Activated naive CD4-positive, alpha-beta T cell treated with anti-CD3 and anti-CD28 coated beads, Interleukin-2, amount 10 ng/mL, durations not matched to agents 7 days and 5 days (primary cell): Measurements from ENCODE around the gene CSDE1.

ENCODE experiments used
- CTCF ChIA-PET: fragments of 350-600 bp; sonication (Branson Sonifier 250); formaldehyde crosslinking; loops from one replicate; lab custom pipeline; 2021; ENCODE audit warnings: antibody characterized with exemption; lab: Charles Lee
- DNase-seq: peaks from one replicate; pipeline ENCODE4 v3.0.0-alpha.2; 2020
- H3K27ac Mint-ChIP-seq: one replicate; pipeline ENCODE4 v1.8.0; 2021; ENCODE audit warnings: mild to moderate bottlenecking, moderate library complexity, mixed read lengths
- H3K27me3 Mint-ChIP-seq: one replicate; pipeline ENCODE4 v1.8.0; 2021; ENCODE audit warnings: mild to moderate bottlenecking, mixed read lengths
- H3K36me3 Mint-ChIP-seq: one replicate; pipeline ENCODE4 v1.8.0; 2021; ENCODE audit warnings: mixed read lengths
- H3K4me1 Mint-ChIP-seq: one replicate; pipeline ENCODE4 v1.8.0; 2021; ENCODE audit warnings: mixed read lengths
- H3K4me3 Mint-ChIP-seq: one replicate; pipeline ENCODE4 v1.8.0; 2021; ENCODE audit warnings: mild to moderate bottlenecking, moderate library complexity, mixed read lengths
- H3K9me3 Mint-ChIP-seq: one replicate; pipeline ENCODE4 v1.8.0; 2021; ENCODE audit warnings: mixed read lengths

Gene CSDE1

GRCh38 chr1:114702737-114703136, 55.0 kb downstream of the CSDE1 start:
- peaks cover 7% of the 10 kb centered on the region for H3K27me3 Mint-ChIP-seq
- H3K27ac Mint-ChIP-seq: no peak overlapping the region
- CTCF ChIA-PET: interaction anchor here (0.9 kb wide), 1 partner anchor 30 kb away, joined by 3 read pairs; no protein-coding TSS in a partner anchor

DNA sequence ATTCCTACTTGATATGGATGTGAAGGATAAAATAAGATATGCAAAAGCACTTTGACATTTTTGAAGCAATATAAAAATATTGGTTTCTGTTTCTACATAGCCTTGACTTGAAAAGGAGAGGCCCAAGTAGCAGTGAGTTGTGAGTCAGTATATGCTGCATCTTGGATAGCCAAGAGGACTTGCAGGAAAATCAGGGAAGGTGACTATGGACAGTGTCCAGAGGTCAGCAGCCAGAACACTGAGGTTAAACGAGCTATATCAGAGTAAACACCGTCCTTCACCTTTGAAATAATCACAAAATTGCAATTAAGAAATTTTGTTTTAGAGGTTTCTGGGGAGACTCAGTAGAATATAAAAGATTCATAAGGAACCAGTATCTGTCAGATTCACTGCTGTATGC, 55.9 kb downstream of the CSDE1 start:
- CTCF ChIA-PET: interaction anchor here (0.9 kb wide), 1 partner anchor 29 kb away, joined by 3 read pairs; no protein-coding TSS in a partner anchor

More at GRCh38 chr1:114702737-114703136, 55.0 kb downstream of the CSDE1 start:
- Mint-ChIP-seq H3K36me3 (peaks cover 18% of the 10 kb centered on the region), H3K4me1 (no peaks in the 10 kb centered on the region), H3K9me3 (no peaks in the 10 kb centered on the region), H3K4me3 (no peak overlapping the region)
- DNase-seq: no peak

DNA sequence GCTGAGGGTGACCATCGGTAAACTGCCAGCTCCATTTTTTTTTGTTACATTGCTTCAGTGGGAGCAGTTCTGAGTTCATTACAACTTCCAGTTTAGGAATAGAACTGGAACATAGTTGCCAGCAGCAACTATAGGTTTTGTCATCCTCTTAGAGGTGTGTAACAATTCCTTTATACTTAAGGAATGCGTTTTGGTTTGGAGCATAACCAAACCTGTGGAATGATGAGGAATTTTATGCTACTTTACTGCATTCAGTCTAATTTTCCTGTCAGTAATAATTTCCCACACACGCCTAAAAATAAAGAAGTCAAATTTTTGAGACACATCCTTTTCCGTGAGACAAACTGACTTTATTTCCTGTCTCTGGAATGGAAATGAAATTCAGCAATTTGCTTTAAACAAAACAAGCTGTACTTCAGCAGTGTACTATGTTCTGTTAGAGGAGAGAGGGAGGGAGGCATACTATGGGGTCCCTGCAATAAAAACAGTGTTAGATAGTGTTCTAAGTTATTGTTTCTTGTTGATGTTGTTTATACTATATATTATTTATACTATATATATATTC, 57.7 kb downstream of the CSDE1 start:
- no peak for DNase-seq
- Mint-ChIP-seq H3K36me3 (peaks cover 3% of the 10 kb centered on the region), H3K4me3 (no peak overlapping the region), H3K4me1 (no peaks in the 10 kb centered on the region), H3K9me3 (no peaks in the 10 kb centered on the region), H3K27ac (no peak overlapping the region), H3K27me3 (peaks cover 10% of the 10 kb centered on the region)
- CTCF ChIA-PET: no interaction called here

More for the DNA sequence above, 55.9 kb downstream of the CSDE1 start:
- no peaks in the 10 kb centered on the region for H3K4me1 Mint-ChIP-seq
- peaks cover 7% of the 10 kb centered on the region for H3K27me3 Mint-ChIP-seq
- no peak for DNase-seq
- no peaks in the 10 kb centered on the region for H3K9me3 Mint-ChIP-seq
- no peak overlapping the region for H3K4me3 Mint-ChIP-seq
- no peak overlapping the region for H3K27ac Mint-ChIP-seq
- H3K36me3 Mint-ChIP-seq: peaks cover 10% of the 10 kb centered on the region

- no peak overlapping the region for H3K4me3 Mint-ChIP-seq
- DNase-seq: no peak
- H3K4me1 Mint-ChIP-seq: no peaks in the 10 kb centered on the region
- H3K9me3 Mint-ChIP-seq: no peaks in the 10 kb centered on the region
- CTCF ChIA-PET: no interaction called here
- H3K36me3 Mint-ChIP-seq: no peaks in the 10 kb centered on the region
- no peak overlapping the region for H3K27ac Mint-ChIP-seq
- H3K27me3 Mint-ChIP-seq: peaks cover 11% of the 10 kb centered on the region
Observed at GRCh38 chr1:114696810-114697209, 61.0 kb downstream of the CSDE1 start.

DNA sequence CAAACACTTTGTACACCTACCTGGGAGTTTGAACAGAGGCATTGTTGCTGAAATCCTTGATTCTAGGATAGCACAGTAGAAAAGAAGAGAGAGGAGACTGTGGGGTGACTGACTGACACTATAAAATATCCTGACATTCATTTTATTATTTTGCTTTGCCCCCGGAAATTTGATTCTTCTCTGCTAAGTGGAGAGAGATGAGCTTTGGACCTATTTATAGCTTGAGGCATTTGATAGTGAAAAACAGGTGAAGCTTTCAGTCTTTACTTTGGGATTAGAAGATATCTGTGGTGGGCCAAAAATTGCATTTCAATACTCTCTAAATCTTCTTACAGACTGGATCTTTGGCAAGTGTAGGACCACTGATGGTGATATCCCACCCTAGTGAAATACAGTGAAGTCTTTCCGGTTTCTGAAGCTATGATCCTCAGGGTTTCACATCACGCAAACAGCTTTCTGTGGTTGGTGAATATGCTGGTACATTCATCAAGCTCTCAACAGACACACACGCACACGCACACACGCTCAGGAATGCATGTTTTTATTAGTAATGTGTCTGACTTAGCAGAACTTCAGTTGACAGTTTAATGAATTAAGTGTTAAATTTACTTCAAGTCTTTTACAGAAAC, 62.2 kb downstream of the CSDE1 start, which contains the start of gene AMPD1:
AMPD1 (minus strand) TSS at position 117 of the 629 bp plus-strand sequence; CDS start at position 42, 75 bp downstream.
- Mint-ChIP-seq H3K27me3 (peaks cover 11% of the 10 kb centered on the region), H3K4me1 (no peaks in the 10 kb centered on the region), H3K4me3 (no peak within 1 kb of the TSS), H3K9me3 (no peaks in the 10 kb centered on the region), H3K27ac (no peak within 1 kb of the TSS), H3K36me3 (no peaks in the 10 kb centered on the region)
- no peak for DNase-seq
- CTCF ChIA-PET: no interaction called here

DNA sequence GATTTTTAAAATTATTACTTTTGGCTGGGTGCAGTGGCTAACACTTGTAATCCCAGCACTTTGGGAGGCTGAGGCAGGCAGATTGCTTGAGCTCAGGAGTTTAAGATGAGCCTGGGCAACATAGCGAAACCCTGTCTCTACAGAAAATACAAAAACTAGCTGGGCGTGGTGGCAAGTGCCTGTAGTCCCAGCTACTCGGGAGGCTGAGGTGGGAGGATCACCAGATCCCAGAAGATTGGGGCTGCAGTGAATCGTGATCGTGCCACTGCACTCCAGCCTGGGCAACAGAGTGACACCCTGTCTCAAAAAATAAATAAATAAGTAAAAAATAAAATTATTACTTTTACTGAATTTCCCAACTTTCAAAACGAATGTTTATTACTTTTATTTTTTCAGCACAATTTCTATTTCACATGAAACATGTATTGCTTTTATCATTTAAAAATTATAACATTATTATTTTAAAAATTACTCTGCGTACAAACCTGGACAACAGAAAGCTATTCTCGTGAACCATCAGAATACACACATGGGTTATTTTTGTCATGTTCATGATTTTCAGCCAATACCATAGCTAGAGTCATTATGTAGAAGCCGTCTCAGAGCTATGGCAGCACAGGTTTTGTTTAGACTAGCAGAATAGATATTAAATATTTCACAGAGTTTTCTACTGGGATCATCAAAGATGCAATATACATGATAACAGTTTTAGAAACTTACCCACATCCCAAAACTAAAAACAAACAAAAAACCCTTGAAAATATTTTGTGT, 63.1 kb downstream of the CSDE1 start:
- no peak overlapping the region for H3K27ac Mint-ChIP-seq
- DNase-seq: no peak
- no peaks in the 10 kb centered on the region for H3K9me3 Mint-ChIP-seq
- CTCF ChIA-PET: no interaction called here
- no peaks in the 10 kb centered on the region for H3K4me1 Mint-ChIP-seq
- no peaks in the 10 kb centered on the region for H3K36me3 Mint-ChIP-seq
- no peak overlapping the region for H3K4me3 Mint-ChIP-seq
- H3K27me3 Mint-ChIP-seq: peaks cover 5% of the 10 kb centered on the region

- Mint-ChIP-seq H3K36me3 (no peaks in the 10 kb centered on the region), H3K27me3 (peaks cover 14% of the 10 kb centered on the region), H3K9me3 (no peaks in the 10 kb centered on the region), H3K27ac (no peak overlapping the region), H3K4me1 (no peaks in the 10 kb centered on the region), H3K4me3 (no peak overlapping the region)
- no peak for DNase-seq
- CTCF ChIA-PET: no interaction called here
Observed at GRCh38 chr1:114692947-114693346, 64.8 kb downstream of the CSDE1 start.

DNA sequence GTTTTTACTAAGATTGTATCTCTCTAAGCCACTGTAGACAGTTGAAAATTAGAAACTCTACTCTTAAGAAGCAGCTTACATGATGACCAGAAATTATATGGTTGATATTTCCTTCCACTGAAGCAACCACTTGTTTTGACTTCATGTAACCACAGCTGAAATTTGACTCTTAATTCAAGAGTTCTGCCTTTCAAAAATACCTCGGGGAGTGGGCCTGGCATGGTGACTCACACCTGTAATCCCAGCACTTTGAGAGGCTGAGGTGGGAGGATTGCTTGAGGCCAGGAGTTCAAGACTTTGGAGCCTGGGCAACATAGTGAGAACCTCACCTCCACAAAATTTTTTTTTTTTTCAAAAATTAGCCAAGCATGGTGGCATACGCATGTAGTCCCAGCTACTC, 66.7 kb downstream of the CSDE1 start:
- Mint-ChIP-seq H3K4me3 (no peak overlapping the region), H3K27me3 (peaks cover 31% of the 10 kb centered on the region), H3K4me1 (no peaks in the 10 kb centered on the region), H3K36me3 (no peaks in the 10 kb centered on the region), H3K9me3 (no peaks in the 10 kb centered on the region), H3K27ac (no peak overlapping the region)
- CTCF ChIA-PET: no interaction called here
- no peak for DNase-seq

DNA sequence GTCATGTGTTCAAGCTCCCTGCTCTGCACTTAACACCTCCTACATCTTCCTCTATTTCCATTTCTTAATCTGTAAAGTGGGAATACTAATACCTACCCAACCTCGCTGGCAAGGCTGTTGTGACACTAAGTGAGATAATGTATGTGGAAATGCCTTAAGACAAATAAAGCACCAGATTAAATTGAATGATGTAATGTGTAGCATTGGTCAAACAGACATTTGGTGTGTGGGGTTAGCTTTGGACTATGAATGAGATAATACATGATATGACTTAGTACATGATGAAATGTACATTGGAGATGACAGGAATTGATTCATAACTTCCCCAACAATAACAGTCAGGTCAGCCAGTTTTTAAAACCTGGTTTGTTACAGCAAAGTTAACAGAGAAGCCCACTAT, 67.6 kb downstream of the CSDE1 start:
- no peaks in the 10 kb centered on the region for H3K9me3 Mint-ChIP-seq
- DNase-seq: no peak
- H3K27ac Mint-ChIP-seq: no peak overlapping the region
- H3K4me3 Mint-ChIP-seq: no peak overlapping the region
- peaks cover 30% of the 10 kb centered on the region for H3K27me3 Mint-ChIP-seq
- no peaks in the 10 kb centered on the region for H3K36me3 Mint-ChIP-seq
- CTCF ChIA-PET: no interaction called here
- no peaks in the 10 kb centered on the region for H3K4me1 Mint-ChIP-seq

- H3K36me3 Mint-ChIP-seq: no peaks in the 10 kb centered on the region
- no peak for DNase-seq
- H3K27ac Mint-ChIP-seq: no peak overlapping the region
- peaks cover 29% of the 10 kb centered on the region for H3K27me3 Mint-ChIP-seq
- no peak overlapping the region for H3K4me3 Mint-ChIP-seq
- CTCF ChIA-PET: interaction anchor here (0.6 kb wide), 1 partner anchor 141 kb away, joined by 3 read pairs; no protein-coding TSS in a partner anchor
- no peaks in the 10 kb centered on the region for H3K9me3 Mint-ChIP-seq
- H3K4me1 Mint-ChIP-seq: no peaks in the 10 kb centered on the region
Observed at GRCh38 chr1:114688526-114688925, 69.3 kb downstream of the CSDE1 start.

DNA sequence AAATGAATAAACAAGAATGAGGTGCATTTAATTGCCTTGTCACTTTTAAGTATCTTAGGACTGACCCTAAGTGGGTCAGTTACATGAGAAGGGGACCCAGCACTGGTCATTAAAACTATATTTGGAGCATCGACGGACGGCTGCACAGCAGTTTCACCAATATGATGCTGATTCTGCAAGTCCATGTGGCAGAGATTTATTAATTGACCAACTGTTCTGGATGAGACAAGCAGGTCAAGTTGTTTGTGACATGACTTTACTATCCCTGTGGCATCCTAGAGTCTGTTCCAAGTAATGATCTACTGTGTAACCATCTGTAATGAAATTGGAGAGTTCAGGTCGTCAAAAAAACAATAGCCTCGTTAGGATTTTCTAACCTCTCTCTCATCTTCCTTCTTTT, 71.9 kb downstream of the CSDE1 start:
- H3K4me3 Mint-ChIP-seq: no peak overlapping the region
- H3K4me1 Mint-ChIP-seq: no peaks in the 10 kb centered on the region
- peaks cover 32% of the 10 kb centered on the region for H3K27me3 Mint-ChIP-seq
- H3K36me3 Mint-ChIP-seq: no peaks in the 10 kb centered on the region
- H3K9me3 Mint-ChIP-seq: no peaks in the 10 kb centered on the region
- no peak for DNase-seq
- CTCF ChIA-PET: no interaction called here
- no peak overlapping the region for H3K27ac Mint-ChIP-seq

DNA sequence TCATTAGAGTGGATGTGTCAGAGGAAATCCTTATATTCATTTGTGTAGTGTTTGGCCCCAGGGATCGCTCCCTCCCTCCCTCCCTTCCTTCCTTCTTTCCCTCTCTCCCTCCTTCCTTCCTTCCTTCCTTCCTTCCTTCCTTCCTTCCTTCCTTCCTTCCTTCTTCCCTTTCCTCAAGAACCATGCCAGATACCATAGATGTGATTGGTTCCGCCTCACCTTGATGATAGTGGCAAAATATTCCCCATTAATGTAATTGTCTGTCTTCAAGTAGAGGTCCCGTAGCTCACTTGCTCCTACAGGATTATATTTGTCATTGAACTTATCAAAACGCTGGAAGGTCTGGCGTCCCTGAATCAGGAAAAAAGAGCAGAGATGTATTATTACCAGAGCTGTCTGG, 80.1 kb downstream of the CSDE1 start:
- Mint-ChIP-seq H3K9me3 (no peaks in the 10 kb centered on the region), H3K27me3 (peaks cover 17% of the 10 kb centered on the region), H3K36me3 (no peaks in the 10 kb centered on the region), H3K27ac (no peak overlapping the region), H3K4me1 (no peaks in the 10 kb centered on the region), H3K4me3 (no peak overlapping the region)
- DNase-seq: no peak
- CTCF ChIA-PET: no interaction called here

DNA sequence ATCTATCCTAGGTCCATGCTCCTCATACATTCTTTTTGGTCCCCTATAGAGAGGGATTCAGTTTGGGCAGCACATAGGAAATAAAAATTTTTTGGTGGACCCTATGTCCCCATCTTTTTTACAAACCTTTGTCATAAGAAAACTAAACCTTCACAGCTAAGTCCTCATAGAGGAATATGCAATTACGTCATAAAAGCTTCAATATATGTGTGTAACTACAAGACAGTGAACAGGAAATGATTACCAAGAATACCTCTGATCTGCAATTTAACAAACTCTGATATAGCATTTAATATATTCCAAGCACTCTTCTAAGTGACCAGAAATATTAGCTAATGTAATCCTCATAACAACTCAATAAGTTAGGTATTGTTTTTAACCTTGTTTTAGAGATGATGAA, 81.7 kb downstream of the CSDE1 start:
- Mint-ChIP-seq H3K36me3 (no peaks in the 10 kb centered on the region), H3K9me3 (no peaks in the 10 kb centered on the region), H3K27ac (no peak overlapping the region), H3K4me3 (no peak overlapping the region), H3K27me3 (peaks cover 17% of the 10 kb centered on the region), H3K4me1 (no peaks in the 10 kb centered on the region)
- CTCF ChIA-PET: no interaction called here
- no peak for DNase-seq

- no peaks in the 10 kb centered on the region for H3K9me3 Mint-ChIP-seq
- DNase-seq: no peak
- CTCF ChIA-PET: interaction anchor here (0.6 to 3.1 kb wide), 10 partner anchors 9 to 695 kb away, joined by 3 to 22 read pairs (median 3); no protein-coding TSS in a partner anchor
- H3K4me1 Mint-ChIP-seq: peaks cover 13% of the 10 kb centered on the region
- H3K27ac Mint-ChIP-seq: no peak overlapping the region
- peaks cover 16% of the 10 kb centered on the region for H3K27me3 Mint-ChIP-seq
- no peak overlapping the region for H3K4me3 Mint-ChIP-seq
- no peaks in the 10 kb centered on the region for H3K36me3 Mint-ChIP-seq
Observed at GRCh38 chr1:114671939-114672275, 85.9 kb downstream of the CSDE1 start.
